GM12878 (cell line): ENCODE results near the gene FBXL15. TPM values are rescaled to one million over a fixed set of nuclear protein-coding genes. Genes with fewer than 3 reads are reported as not detected.

Source experiments
- ATAC-seq: fragments of 200-7000 bp; cut with Tn5 transposase; 3 replicates; pipeline ENCODE4 v1.9.1; 2020; ENCODE audit warnings: mild to moderate bottlenecking, moderate library complexity
- BruUV-seq: library from RNA; stranded (reverse); fragments of 400-500 nt; replicated peaks from 2 replicates; lab custom pipeline; 2021; lab: Mats Ljungman, UMichigan
- CTCF ChIA-PET: fragments of 300-600 bp; sonication (Branson Sonifier 250); formaldehyde crosslinking; extraction: SDS; loops from one replicate; lab custom pipeline; 2021; ENCODE audit warnings: inconsistent platforms; lab: Yijun Ruan, JAX
- POLR2A ChIA-PET: fragments of 350-600 bp; formaldehyde crosslinking; extraction: SDS; loops from one replicate; lab custom pipeline; 2021; ENCODE audit warnings: inconsistent platforms; lab: Charles Lee
- RAD21 ChIA-PET: fragments of 300-600 bp; sonication (Branson Sonifier 250); formaldehyde crosslinking; loops from one replicate; lab custom pipeline; 2023; ENCODE audit warnings: antibody characterized with exemption; ENCODE audit not compliant: unreplicated experiment; lab: Charles Lee
- SMC1A ChIA-PET: fragments of 300-600 bp; sonication (Branson Sonifier 250); formaldehyde crosslinking; loops from one replicate; lab custom pipeline; 2023; ENCODE audit not compliant: unreplicated experiment, uncharacterized antibody; lab: Charles Lee
- DNase-seq: peaks from one replicate; pipeline ENCODE4 v3.0.0-alpha.2; 2011; ENCODE audit warnings: low read depth, low spot score
- FAIRE-seq: peaks from 3 replicates; lab custom pipeline; 2011; peaks lifted over from hg19 to GRCh38; lab: Jason Lieb, UNC
- H2AFZ ChIP-seq: 2 replicates; pipeline ENCODE4 v1.6.0; 2011; ENCODE audit warnings: low read depth, low read length, control low read depth; ENCODE audit not compliant: control insufficient read depth
- H3K27ac ChIP-seq: 2 replicates; pipeline ENCODE4 v1.5.1; 2011; ENCODE audit warnings: control low read depth; ENCODE audit not compliant: control insufficient read depth, insufficient read depth
- H3K27me3 ChIP-seq, 2 experiments: replicated peaks in 1 of 2; 2 replicates each; pipeline versions ENCODE4 v1.6.0 to v1.6.1; 2011; ENCODE audit warnings: low read length in 1 of 2; ENCODE audit not compliant: control insufficient read depth in 2 of 2, insufficient read depth in 2 of 2
- H3K36me3 ChIP-seq, 2 experiments: 2 replicates each; pipeline ENCODE4 v1.5.1; 2011; ENCODE audit warnings: low read length in 1 of 2; ENCODE audit not compliant: control insufficient read depth in 2 of 2, insufficient read depth in 2 of 2
- H3K4me1 ChIP-seq: 2 replicates; pipeline ENCODE4 v1.6.1; 2011; ENCODE audit warnings: mild to moderate bottlenecking, low read length, moderate library complexity, mixed read lengths; ENCODE audit not compliant: control insufficient read depth, insufficient read depth
- H3K4me2 ChIP-seq: 2 replicates; pipeline ENCODE4 v1.6.0; 2011; ENCODE audit warnings: control low read depth; ENCODE audit not compliant: control insufficient read depth, insufficient read depth
- H3K4me3 ChIP-seq: fragments of 200-600 bp; sonication (generic); 2 replicates; pipeline ENCODE4 v1.5.1; 2016
- H3K79me2 ChIP-seq: 2 replicates; pipeline ENCODE4 v1.6.0; 2011; ENCODE audit warnings: low read length; ENCODE audit not compliant: control insufficient read depth, insufficient read depth
- H3K9ac ChIP-seq: 2 replicates; pipeline ENCODE4 v1.8.0; 2011; ENCODE audit warnings: low read length, control low read depth, mixed read lengths; ENCODE audit not compliant: control insufficient read depth, insufficient read depth
- H3K9me3 ChIP-seq: replicated peaks from 3 replicates; pipeline ENCODE4 v1.5.1; 2011; ENCODE audit warnings: mild to moderate bottlenecking, low read length; ENCODE audit not compliant: control insufficient read depth, insufficient read depth
- H4K20me1 ChIP-seq: 2 replicates; pipeline ENCODE4 v1.6.0; 2011; ENCODE audit not compliant: control insufficient read depth, insufficient read depth
- FOS ChIP-seq: IDR thresholded peaks from 3 replicates; pipeline ENCODE4 v1.6.1; 2011; ENCODE audit warnings: borderline replicate concordance; ENCODE audit not compliant: insufficient read length; ENCODE audit errors: extremely low read depth
- POLR2AphosphoS5 ChIP-seq: IDR thresholded peaks from 2 replicates; pipeline ENCODE4 v1.6.1; 2011; ENCODE audit warnings: mild to moderate bottlenecking, low read length, inconsistent platforms
- WGBS: methylation state at CpG from one replicate; pipeline ENCODE4 v1.1.6; 2016; ENCODE audit warnings: low lambda C conversion rate; ENCODE audit not compliant: insufficient replicate concordance, insufficient coverage; ENCODE audit errors: missing lambda C conversion rate; 5-methylcytosine and 5-hydroxymethylcytosine counted together
- in situ Hi-C: fragments of 300-500 bp; cut with MboI; formaldehyde crosslinking; loops from 9 replicates; pipeline ENCODE4 v1.14.3; 2018; ENCODE audit warnings: mixed read lengths
- intact Hi-C: fragments of 100-400 bp; cut with micrococcal nuclease; formaldehyde crosslinking; loops from one replicate; pipeline ENCODE4 v1.14.2; 2022; ENCODE audit not compliant: unreplicated experiment
- polyA plus RNA-seq, 11 experiments: library from polyadenylated mRNA; depleted of rRNA in 4 of 11; unstranded in 6 of 11; stranded (reverse) in 5 of 11; fragments of >200 nt; fragmentation: Nextera tagmentation in 4 of 11; fragmentation: Illumina TruSeq in 1 of 11; extraction: Ambion mirVana in 4 of 11; extraction: Trizol in 1 of 11; gene quantifications; 1 replicate in 1 of 11; 2 replicates in 10 of 11; pipeline versions ENCODE4 v1.2.1 to v1.2.3, GENCODE V29; 2011 to 2016; ENCODE audit warnings: inconsistent platforms in 2 of 11, missing spikeins in 2 of 11, low read depth in 1 of 11
- total RNA-seq, 4 experiments: library from RNA; depleted of rRNA in 3 of 4; stranded (reverse); fragments of >200 nt in 3 of 4; fragmentation: Illumina TruSeq in 1 of 4; extraction: Trizol in 1 of 4; gene quantifications; 2 replicates each; pipeline versions ENCODE4 v1.2.1 to v1.2.3, GENCODE V29; 2013 to 2021

The FBXL15 gene
- total and polyA plus RNA-seq, 10 of the 15 experiments (the other 5 are each of a cell fraction or from before 2014, with no cell fraction given), result 0.13 to 21.3 (median 7.9) TPM

DNA sequence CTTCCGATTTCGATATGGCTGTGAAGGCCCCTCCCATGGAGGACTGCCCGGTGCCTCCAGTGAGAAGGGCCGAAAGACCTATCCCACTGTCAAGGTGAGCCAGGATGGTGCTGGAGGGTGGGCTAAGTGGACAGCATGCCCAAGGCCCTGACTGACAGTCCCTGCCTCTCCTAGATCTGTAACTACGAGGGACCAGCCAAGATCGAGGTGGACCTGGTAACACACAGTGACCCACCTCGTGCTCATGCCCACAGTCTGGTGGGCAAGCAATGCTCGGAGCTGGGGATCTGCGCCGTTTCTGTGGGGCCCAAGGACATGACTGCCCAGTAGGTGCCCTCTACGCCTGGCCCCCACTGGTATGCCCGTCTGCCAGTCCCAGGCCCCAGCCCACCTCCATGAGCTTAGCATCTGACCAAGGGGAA, 23.9 kb upstream of the FBXL15 start:
- no TSS peak for BruUV-seq
- DNase-seq, result no peak
- Histone ChIP-seq H3K4me1 (peaks cover 25% of the 10 kb centered on the region), H3K4me3 (peak overlapping the region; percentile 100), H3K36me3 (peaks cover 17 to 33% of the 10 kb centered on the region in 2 experiments), H3K79me2 (peaks cover 57% of the 10 kb centered on the region), H3K9ac (peak overlapping the region; percentile 99), H3K27me3 (no peaks in the 10 kb centered on the region), H3K4me2 (peak overlapping the region; percentile 96), H2AFZ (no peak overlapping the region), H4K20me1 (no peaks in the 10 kb centered on the region; the same call in 1 of the 2 replicates), H3K27ac (peak overlapping the region; percentile 93), H3K9me3 (no peaks in the 10 kb centered on the region; the same call in 2 of the 3 replicates)
- intact Hi-C loops, result loop anchor here (10.0 kb wide), 1 partner anchor 248 kb away; the partner anchor contains the start of gene TRIM8
- ChIA-PET SMC1A (interaction anchor here (2.8 to 3.8 kb wide), 2 partner anchors 25 to 54 kb away, joined by 10 to 23 read pairs; partner anchors contain the start of gene FBXL15), CTCF (interaction anchor here (0.5 to 12.1 kb wide), 8 partner anchors 9 to 227 kb away, joined by 3 to 90 read pairs (median 6); partner anchors contain the start of gene FBXL15), RAD21 (interaction anchor here (1.3 to 5.8 kb wide), 3 partner anchors 13 to 166 kb away, joined by 3 to 33 read pairs (median 4); no protein-coding TSS in a partner anchor), POLR2A (interaction anchor here (0.5 to 6.1 kb wide), 8 partner anchors 13 to 317 kb away, joined by 3 to 44 read pairs (median 8); partner anchors contain the start of genes ARL3, C10orf95, CUEDC2 and FBXL15)
- WGBS, result 40% methylated on average over 12 of the region's 12 CpGs
- in situ Hi-C loops, result no loop called here
- ATAC-seq, result no peak
- TF ChIP-seq POLR2AphosphoS5 (peak; percentile 38; the same call in 1 of the 2 replicates), FOS (no peak)
- FAIRE-seq, result no peak
